B cell (primary cell): ENCODE measurements around the gene TTC13.

ENCODE experiments used
- EZH2 ChIP-seq: IDR thresholded peaks from 2 replicates; pipeline ENCODE4 v1.6.1; 2012; ENCODE audit warnings: borderline replicate concordance, low read depth, mild to moderate bottlenecking, moderate library complexity, low read length; ENCODE audit not compliant: insufficient read depth, poor library complexity, severe bottlenecking
- TF ChIP-seq, protein P1 (sequence below): fragments of 200-600 bp; IDR thresholded peaks from one replicate; pipeline ENCODE4 v1.8.0; 2022; ENCODE audit warnings: antibody characterized with exemption, mild to moderate bottlenecking

- TF ChIP-seq, protein P1, sequence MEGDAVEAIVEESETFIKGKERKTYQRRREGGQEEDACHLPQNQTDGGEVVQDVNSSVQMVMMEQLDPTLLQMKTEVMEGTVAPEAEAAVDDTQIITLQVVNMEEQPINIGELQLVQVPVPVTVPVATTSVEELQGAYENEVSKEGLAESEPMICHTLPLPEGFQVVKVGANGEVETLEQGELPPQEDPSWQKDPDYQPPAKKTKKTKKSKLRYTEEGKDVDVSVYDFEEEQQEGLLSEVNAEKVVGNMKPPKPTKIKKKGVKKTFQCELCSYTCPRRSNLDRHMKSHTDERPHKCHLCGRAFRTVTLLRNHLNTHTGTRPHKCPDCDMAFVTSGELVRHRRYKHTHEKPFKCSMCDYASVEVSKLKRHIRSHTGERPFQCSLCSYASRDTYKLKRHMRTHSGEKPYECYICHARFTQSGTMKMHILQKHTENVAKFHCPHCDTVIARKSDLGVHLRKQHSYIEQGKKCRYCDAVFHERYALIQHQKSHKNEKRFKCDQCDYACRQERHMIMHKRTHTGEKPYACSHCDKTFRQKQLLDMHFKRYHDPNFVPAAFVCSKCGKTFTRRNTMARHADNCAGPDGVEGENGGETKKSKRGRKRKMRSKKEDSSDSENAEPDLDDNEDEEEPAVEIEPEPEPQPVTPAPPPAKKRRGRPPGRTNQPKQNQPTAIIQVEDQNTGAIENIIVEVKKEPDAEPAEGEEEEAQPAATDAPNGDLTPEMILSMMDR: no peak
- TF ChIP-seq EZH2: no peak
These were observed 109.2 kb downstream of the TTC13 start for GRCh38 chr1:230869500-230869899.
